NCI-H1092 treated with DMSO at 0.1 percent for 48 hours (cell line): ENCODE measurements around the gene TTC33.
"Not testable (repeated sequence)": the region's sequence is repeated elsewhere in the genome, so short reads cannot be mapped to it uniquely, and the experiment has no call there.

ENCODE experiments used
- DNase-seq: peaks from one replicate; lab custom pipeline; 2025; lab: John Stamatoyannopoulos, UW

TTC33 gene

GRCh38 chr5:40607202-40607601, 148.6 kb downstream of the TTC33 start:
- no peak for DNase-seq

- DNase-seq, result no peak
Measured at GRCh38 chr5:40606077-40606765, 149.5 kb downstream of the TTC33 start.

- no peak for DNase-seq
Measured at GRCh38 chr5:40605295-40605958, 150.3 kb downstream of the TTC33 start.

GRCh38 chr5:40603378-40603777, 152.4 kb downstream of the TTC33 start:
- DNase-seq, result no peak

- DNase-seq, result no peak
Measured at GRCh38 chr5:40601198-40601868, 154.4 kb downstream of the TTC33 start.

GRCh38 chr5:40600383-40600782, 155.4 kb downstream of the TTC33 start:
- no peak for DNase-seq

GRCh38 chr5:40599676-40600075, 156.1 kb downstream of the TTC33 start:
- DNase-seq, result no peak

GRCh38 chr5:40594811-40595210, 160.9 kb downstream of the TTC33 start:
- DNase-seq, result no peak

GRCh38 chr5:40591727-40592396, 163.9 kb downstream of the TTC33 start:
- not testable (repeated sequence) for DNase-seq

- DNase-seq, result no peak
Measured at GRCh38 chr5:40587376-40587775, 168.4 kb downstream of the TTC33 start.

- DNase-seq, result no peak
Measured at GRCh38 chr5:40585537-40586267, 170.1 kb downstream of the TTC33 start.

- no peak for DNase-seq
Measured at GRCh38 chr5:40584054-40584453, 171.7 kb downstream of the TTC33 start.

- no peak for DNase-seq
Measured at GRCh38 chr5:40578501-40579451, 177.0 kb downstream of the TTC33 start.

- DNase-seq, result no peak
Measured at GRCh38 chr5:40577718-40578117, 178.0 kb downstream of the TTC33 start.

GRCh38 chr5:40575921-40576320, 179.8 kb downstream of the TTC33 start:
- DNase-seq, result no peak

GRCh38 chr5:40575411-40575810, 180.3 kb downstream of the TTC33 start:
- DNase-seq, result no peak

- DNase-seq, result no peak
Measured at GRCh38 chr5:40572937-40573336, 182.8 kb downstream of the TTC33 start.

GRCh38 chr5:40572391-40572790, 183.4 kb downstream of the TTC33 start:
- DNase-seq, result no peak

- no peak for DNase-seq
Measured at GRCh38 chr5:40571729-40572128, 184.0 kb downstream of the TTC33 start.

- no peak for DNase-seq
Measured at GRCh38 chr5:40570408-40571129, 185.2 kb downstream of the TTC33 start.
